WTC11 (cell line): ENCODE results near the gene GPR150. TPM values are rescaled to one million over a fixed set of nuclear protein-coding genes. Genes with fewer than 3 reads are reported as not detected.

Source experiments
- ATAC-seq: fragments of 200-7000 bp; cut with Tn5 transposase; 2 replicates; pipeline ENCODE4 v1.10.0; 2021; ENCODE audit warnings: mild to moderate bottlenecking, moderate library complexity
- CTCF ChIA-PET: fragments of 300-600 bp; sonication (Branson Sonifier 250); formaldehyde crosslinking; loops from one replicate; lab custom pipeline; 2021; ENCODE audit warnings: antibody characterized with exemption; lab: Charles Lee
- POLR2A ChIA-PET: fragments of 350-600 bp; sonication (Branson Sonifier 250); formaldehyde crosslinking; loops from one replicate; lab custom pipeline; 2021; ENCODE audit warnings: antibody characterized with exemption; lab: Charles Lee
- DNase-seq: peaks from one replicate; pipeline ENCODE4 v3.0.0; 2021; ENCODE audit warnings: low spot score
- H3K27ac Mint-ChIP-seq: 2 replicates; pipeline ENCODE4 v1.8.0; 2021; ENCODE audit warnings: mixed read lengths
- H3K27me3 Mint-ChIP-seq: 2 replicates; pipeline ENCODE4 v1.8.0; 2021; ENCODE audit warnings: low read depth, mild to moderate bottlenecking, moderate library complexity, mixed read lengths
- H3K36me3 Mint-ChIP-seq: 2 replicates; pipeline ENCODE4 v1.8.0; 2021; ENCODE audit warnings: mixed read lengths
- H3K4me1 Mint-ChIP-seq: 2 replicates; pipeline ENCODE4 v1.8.0; 2022; ENCODE audit warnings: mixed read lengths
- H3K4me3 Mint-ChIP-seq: 2 replicates; pipeline ENCODE4 v1.8.0; 2021; ENCODE audit warnings: mild to moderate bottlenecking, moderate library complexity, mixed read lengths
- H3K9me3 Mint-ChIP-seq: 2 replicates; pipeline ENCODE4 v1.8.0; 2021; ENCODE audit warnings: mixed read lengths
- ATF3 ChIP-seq: sonication (generic); formaldehyde crosslinking; conservative IDR thresholded peaks from 2 replicates; pipeline ENCODE4 v1.8.1; 2022; ENCODE audit warnings: mild to moderate bottlenecking, missing genetic modification reagents
- CBFB ChIP-seq: sonication (generic); formaldehyde crosslinking; IDR thresholded peaks from 2 replicates; pipeline ENCODE4 v1.8.1; 2022; ENCODE audit warnings: mild to moderate bottlenecking, low read depth, missing genetic modification reagents
- EMX1 ChIP-seq: fragments of 250-450 bp; sonication (Bioruptor Pico); IDR thresholded peaks from 2 replicates; pipeline ENCODE4 v1.8.0; 2021; ENCODE audit warnings: mild to moderate bottlenecking
- FOXP1 ChIP-seq: sonication (generic); formaldehyde crosslinking; IDR thresholded peaks from 2 replicates; pipeline ENCODE4 v1.8.0; 2022; ENCODE audit warnings: missing genetic modification reagents, mild to moderate bottlenecking, moderate library complexity, borderline replicate concordance
- GABPB1 ChIP-seq: sonication (generic); formaldehyde crosslinking; IDR thresholded peaks from 2 replicates; pipeline ENCODE4 v1.8.1; 2023; ENCODE audit warnings: mild to moderate bottlenecking, missing genetic modification reagents
- GRHL2 ChIP-seq: fragments of 250-450 bp; sonication (Bioruptor Pico); IDR thresholded peaks from 2 replicates; pipeline ENCODE4 v1.8.0; 2022; ENCODE audit warnings: mild to moderate bottlenecking, moderate library complexity; ENCODE audit not compliant: insufficient replicate concordance, severe bottlenecking
- IRF2 ChIP-seq: sonication (generic); formaldehyde crosslinking; IDR thresholded peaks from 2 replicates; pipeline ENCODE4 v1.8.0; 2022; ENCODE audit warnings: low read depth, missing genetic modification reagents, borderline replicate concordance
- JAZF1 ChIP-seq: fragments of 250-450 bp; sonication (Bioruptor Pico); IDR thresholded peaks from 2 replicates; pipeline ENCODE4 v1.9.0; 2021; ENCODE audit warnings: moderate library complexity, mild to moderate bottlenecking, inconsistent platforms
- JUN ChIP-seq: sonication (generic); formaldehyde crosslinking; IDR thresholded peaks from 2 replicates; pipeline ENCODE4 v1.8.0; 2023; ENCODE audit warnings: mild to moderate bottlenecking, missing genetic modification reagents
- MXD4 ChIP-seq: fragments of 250-450 bp; sonication (Bioruptor Pico); IDR thresholded peaks from 2 replicates; pipeline ENCODE4 v1.8.0; 2021; ENCODE audit warnings: mild to moderate bottlenecking, moderate library complexity, borderline replicate concordance
- NR2C2 ChIP-seq: sonication (generic); formaldehyde crosslinking; IDR thresholded peaks from 2 replicates; pipeline ENCODE4 v1.8.0; 2022; ENCODE audit warnings: mild to moderate bottlenecking, missing genetic modification reagents
- RELA ChIP-seq: sonication (generic); formaldehyde crosslinking; IDR thresholded peaks from 2 replicates; pipeline ENCODE4 v1.8.1; 2022; ENCODE audit warnings: missing genetic modification reagents, mild to moderate bottlenecking, borderline replicate concordance
- SMAD3 ChIP-seq: sonication (generic); formaldehyde crosslinking; IDR thresholded peaks from 2 replicates; pipeline ENCODE4 v1.8.0; 2022; ENCODE audit warnings: missing genetic modification reagents, mild to moderate bottlenecking, borderline replicate concordance
- SMAD4 ChIP-seq: sonication (generic); formaldehyde crosslinking; IDR thresholded peaks from 2 replicates; pipeline ENCODE4 v1.8.0; 2022; ENCODE audit warnings: mild to moderate bottlenecking, missing genetic modification reagents
- TEAD4 ChIP-seq: sonication (generic); formaldehyde crosslinking; IDR thresholded peaks from 2 replicates; pipeline ENCODE4 v1.8.0; 2022; ENCODE audit warnings: mild to moderate bottlenecking, missing genetic modification reagents
- ZBTB21 ChIP-seq: sonication (generic); formaldehyde crosslinking; IDR thresholded peaks from 2 replicates; pipeline ENCODE4 v1.8.1; 2023; ENCODE audit warnings: mild to moderate bottlenecking, missing genetic modification reagents, borderline replicate concordance
- ZBTB43 ChIP-seq: sonication (generic); formaldehyde crosslinking; IDR thresholded peaks from 2 replicates; pipeline ENCODE4 v1.8.1; 2023; ENCODE audit warnings: mild to moderate bottlenecking, missing genetic modification reagents
- ZNF121 ChIP-seq: sonication (generic); formaldehyde crosslinking; IDR thresholded peaks from 2 replicates; pipeline ENCODE4 v1.8.0; 2023; ENCODE audit warnings: missing genetic modification reagents
- ZNF232 ChIP-seq: sonication (generic); formaldehyde crosslinking; IDR thresholded peaks from 2 replicates; pipeline ENCODE4 v1.8.0; 2022; ENCODE audit warnings: mild to moderate bottlenecking, missing genetic modification reagents
- ZNF263 ChIP-seq: sonication (generic); formaldehyde crosslinking; IDR thresholded peaks from 2 replicates; pipeline ENCODE4 v1.8.1; 2022; ENCODE audit warnings: low read depth, mild to moderate bottlenecking, moderate library complexity, missing genetic modification reagents
- ZNF423 ChIP-seq: fragments of 250-450 bp; sonication (Bioruptor Pico); IDR thresholded peaks from 2 replicates; pipeline ENCODE4 v2.1.2; 2022; ENCODE audit warnings: mild to moderate bottlenecking, moderate library complexity
- ZSCAN18 ChIP-seq: fragments of 250-450 bp; sonication (Bioruptor Pico); IDR thresholded peaks from 2 replicates; pipeline ENCODE4 v2.1.2; 2022; ENCODE audit warnings: mild to moderate bottlenecking, moderate library complexity
- total RNA-seq: library from RNA; stranded (reverse); gene quantifications from 3 replicates; pipeline ENCODE4 v1.2.3, GENCODE V29; 2021
- TF ChIP-seq, protein P1 (sequence below): fragments of 250-450 bp; sonication (Bioruptor Pico); IDR thresholded peaks from 2 replicates; pipeline ENCODE4 v1.9.0; 2021; ENCODE audit warnings: mild to moderate bottlenecking
- TF ChIP-seq, protein P2 (sequence below): fragments of 250-450 bp; sonication (Bioruptor Pico); conservative IDR thresholded peaks from 2 replicates; pipeline ENCODE4 v1.9.0; 2021; ENCODE audit warnings: mild to moderate bottlenecking
- TF ChIP-seq, protein P3 (sequence below): sonication (generic); formaldehyde crosslinking; IDR thresholded peaks from 2 replicates; pipeline ENCODE4 v1.8.0; 2022; ENCODE audit warnings: missing genetic modification reagents

GPR150 gene
- total RNA-seq, 1 experiment from 2014 or later = 0.13 TPM

- 0 out of 2 replicates have a peak, but pooled peaks cover 2% of the 10 kb centered on the region for H3K4me1 Mint-ChIP-seq
- no peaks in the 10 kb centered on the region for H3K27me3 Mint-ChIP-seq
- peaks cover 4% of the 10 kb centered on the region; the same call in 1 of the 2 replicates for H3K36me3 Mint-ChIP-seq
- no peak overlapping the region for H3K4me3 Mint-ChIP-seq
- no peaks in the 10 kb centered on the region for H3K9me3 Mint-ChIP-seq
- ChIA-PET CTCF (no interaction called here), POLR2A (no interaction called here)
- H3K27ac Mint-ChIP-seq = no peak overlapping the region
- DNase-seq (no peak), ATAC-seq (no peak)
- TF ChIP-seq IRF2 (CRISPR knock-in tag) (no peak), GRHL2 (CRISPR knock-in tag) (no peak), ZNF121 (no peak), ZBTB21 (CRISPR knock-in tag) (no peak), JUN (no peak), ZBTB43 (CRISPR knock-in tag) (no peak), ATF3 (CRISPR knock-in tag) (no peak), SMAD4 (no peak), ZSCAN18 (no peak), ZNF232 (CRISPR knock-in tag) (no peak), GABPB1 (CRISPR knock-in tag) (no peak), FOXP1 (CRISPR knock-in tag) (no peak), ZNF423 (no peak), CBFB (CRISPR knock-in tag) (no peak)
- TF ChIP-seq, protein P1, sequence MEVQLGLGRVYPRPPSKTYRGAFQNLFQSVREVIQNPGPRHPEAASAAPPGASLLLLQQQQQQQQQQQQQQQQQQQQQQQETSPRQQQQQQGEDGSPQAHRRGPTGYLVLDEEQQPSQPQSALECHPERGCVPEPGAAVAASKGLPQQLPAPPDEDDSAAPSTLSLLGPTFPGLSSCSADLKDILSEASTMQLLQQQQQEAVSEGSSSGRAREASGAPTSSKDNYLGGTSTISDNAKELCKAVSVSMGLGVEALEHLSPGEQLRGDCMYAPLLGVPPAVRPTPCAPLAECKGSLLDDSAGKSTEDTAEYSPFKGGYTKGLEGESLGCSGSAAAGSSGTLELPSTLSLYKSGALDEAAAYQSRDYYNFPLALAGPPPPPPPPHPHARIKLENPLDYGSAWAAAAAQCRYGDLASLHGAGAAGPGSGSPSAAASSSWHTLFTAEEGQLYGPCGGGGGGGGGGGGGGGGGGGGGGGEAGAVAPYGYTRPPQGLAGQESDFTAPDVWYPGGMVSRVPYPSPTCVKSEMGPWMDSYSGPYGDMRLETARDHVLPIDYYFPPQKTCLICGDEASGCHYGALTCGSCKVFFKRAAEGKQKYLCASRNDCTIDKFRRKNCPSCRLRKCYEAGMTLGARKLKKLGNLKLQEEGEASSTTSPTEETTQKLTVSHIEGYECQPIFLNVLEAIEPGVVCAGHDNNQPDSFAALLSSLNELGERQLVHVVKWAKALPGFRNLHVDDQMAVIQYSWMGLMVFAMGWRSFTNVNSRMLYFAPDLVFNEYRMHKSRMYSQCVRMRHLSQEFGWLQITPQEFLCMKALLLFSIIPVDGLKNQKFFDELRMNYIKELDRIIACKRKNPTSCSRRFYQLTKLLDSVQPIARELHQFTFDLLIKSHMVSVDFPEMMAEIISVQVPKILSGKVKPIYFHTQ (CRISPR knock-in tag) = no peak
These were observed 33.0 kb downstream of the GPR150 start for GRCh38 chr5:95652849-95653248.

DNA sequence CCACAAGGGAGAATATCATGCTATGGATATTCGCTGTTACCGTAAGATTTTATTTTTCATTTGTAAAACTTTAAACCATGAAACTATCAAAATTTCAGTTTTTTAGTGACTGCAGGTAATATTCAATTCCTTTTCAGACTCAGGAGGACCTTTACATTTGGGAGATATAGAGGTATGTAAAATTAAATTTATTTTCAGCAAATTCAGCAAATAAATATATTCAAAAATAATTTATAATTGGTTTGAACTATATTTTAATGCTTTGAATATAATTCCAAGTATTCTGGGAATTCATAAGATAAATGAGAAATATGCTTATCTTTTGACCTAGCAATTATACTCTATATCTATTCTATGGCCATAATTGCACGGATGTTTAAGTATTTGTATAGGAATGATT is 34.3 kb downstream of the GPR150 start:
- no peaks in the 10 kb centered on the region for H3K9me3 Mint-ChIP-seq
- no peaks in the 10 kb centered on the region for H3K27me3 Mint-ChIP-seq
- ATAC-seq (no peak), DNase-seq (no peak)
- H3K4me1 Mint-ChIP-seq = no peaks in the 10 kb centered on the region
- POLR2A ChIA-PET = no interaction called here
- peaks cover 4% of the 10 kb centered on the region; the same call in 1 of the 2 replicates for H3K36me3 Mint-ChIP-seq
- no peak overlapping the region for H3K4me3 Mint-ChIP-seq
- CTCF ChIA-PET = interaction anchor here (1.2 kb wide), 1 partner anchor 10 kb away, joined by 4 read pairs; no protein-coding TSS in a partner anchor
- TF ChIP-seq NR2C2 (no peak), RELA (no peak), JAZF1 (CRISPR knock-in tag) (no peak), ZNF263 (CRISPR knock-in tag) (no peak), EMX1 (CRISPR knock-in tag) (no peak), MXD4 (CRISPR knock-in tag) (no peak), SMAD3 (no peak), TEAD4 (CRISPR knock-in tag) (no peak)
- TF ChIP-seq, protein P2, sequence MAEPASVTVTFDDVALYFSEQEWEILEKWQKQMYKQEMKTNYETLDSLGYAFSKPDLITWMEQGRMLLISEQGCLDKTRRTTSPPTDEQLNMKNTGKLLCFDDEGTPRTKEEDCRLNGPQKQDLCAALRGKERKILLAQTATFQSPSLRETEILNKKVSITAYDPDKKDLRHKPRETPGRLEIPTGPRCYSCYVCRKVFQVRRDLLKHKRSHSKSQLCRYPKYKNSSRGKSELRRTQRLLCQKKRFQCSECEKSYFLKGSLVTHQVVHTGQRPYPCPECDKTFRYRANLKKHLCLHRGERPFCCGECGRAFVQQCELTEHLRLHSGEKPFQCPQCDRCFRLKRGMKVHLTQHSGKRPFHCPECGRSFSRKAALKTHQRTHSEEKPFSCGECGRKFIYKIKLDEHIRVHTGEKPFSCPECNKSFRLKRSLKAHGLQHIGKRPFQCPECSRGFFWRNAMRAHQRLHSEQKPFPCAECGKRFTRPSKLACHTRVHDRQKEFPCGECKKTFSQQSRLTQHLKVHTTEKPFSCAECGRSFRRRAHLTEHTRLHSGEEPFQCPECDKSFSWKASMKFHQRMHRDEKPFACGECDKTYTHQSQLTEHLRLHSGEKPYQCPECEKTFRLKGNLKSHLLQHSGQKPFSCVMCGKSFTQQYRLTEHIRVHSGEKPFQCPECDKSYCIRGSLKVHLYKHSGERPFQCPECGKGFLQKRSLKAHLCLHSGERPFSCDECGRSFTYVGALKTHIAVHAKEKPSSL (CRISPR knock-in tag) = no peak
- TF ChIP-seq, protein P3, sequence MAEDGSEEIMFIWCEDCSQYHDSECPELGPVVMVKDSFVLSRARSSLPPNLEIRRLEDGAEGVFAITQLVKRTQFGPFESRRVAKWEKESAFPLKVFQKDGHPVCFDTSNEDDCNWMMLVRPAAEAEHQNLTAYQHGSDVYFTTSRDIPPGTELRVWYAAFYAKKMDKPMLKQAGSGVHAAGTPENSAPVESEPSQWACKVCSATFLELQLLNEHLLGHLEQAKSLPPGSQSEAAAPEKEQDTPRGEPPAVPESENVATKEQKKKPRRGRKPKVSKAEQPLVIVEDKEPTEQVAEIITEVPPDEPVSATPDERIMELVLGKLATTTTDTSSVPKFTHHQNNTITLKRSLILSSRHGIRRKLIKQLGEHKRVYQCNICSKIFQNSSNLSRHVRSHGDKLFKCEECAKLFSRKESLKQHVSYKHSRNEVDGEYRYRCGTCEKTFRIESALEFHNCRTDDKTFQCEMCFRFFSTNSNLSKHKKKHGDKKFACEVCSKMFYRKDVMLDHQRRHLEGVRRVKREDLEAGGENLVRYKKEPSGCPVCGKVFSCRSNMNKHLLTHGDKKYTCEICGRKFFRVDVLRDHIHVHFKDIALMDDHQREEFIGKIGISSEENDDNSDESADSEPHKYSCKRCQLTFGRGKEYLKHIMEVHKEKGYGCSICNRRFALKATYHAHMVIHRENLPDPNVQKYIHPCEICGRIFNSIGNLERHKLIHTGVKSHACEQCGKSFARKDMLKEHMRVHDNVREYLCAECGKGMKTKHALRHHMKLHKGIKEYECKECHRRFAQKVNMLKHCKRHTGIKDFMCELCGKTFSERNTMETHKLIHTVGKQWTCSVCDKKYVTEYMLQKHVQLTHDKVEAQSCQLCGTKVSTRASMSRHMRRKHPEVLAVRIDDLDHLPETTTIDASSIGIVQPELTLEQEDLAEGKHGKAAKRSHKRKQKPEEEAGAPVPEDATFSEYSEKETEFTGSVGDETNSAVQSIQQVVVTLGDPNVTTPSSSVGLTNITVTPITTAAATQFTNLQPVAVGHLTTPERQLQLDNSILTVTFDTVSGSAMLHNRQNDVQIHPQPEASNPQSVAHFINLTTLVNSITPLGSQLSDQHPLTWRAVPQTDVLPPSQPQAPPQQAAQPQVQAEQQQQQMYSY = no peak
- H3K27ac Mint-ChIP-seq = no peak overlapping the region
